HL-60 (cell line): ENCODE measurements around the gene THAP7.
A peak's percentile ranks its signal among the peaks of the same experiment; 100 is the strongest.

Experiments
- DNase-seq, 2 experiments: peaks; one replicate each; pipeline ENCODE4 v3.0.0-alpha.2; 2010 to 2020; ENCODE audit warnings: low read depth in 1 of 2, low spot score in 1 of 2
- H3K27ac ChIP-seq: fragments of 250-450 bp; sonication (Bioruptor Pico); replicated peaks from 2 replicates; pipeline ENCODE4 v1.5.1; 2020; ENCODE audit warnings: mild to moderate bottlenecking, moderate library complexity
- H3K27me3 ChIP-seq: fragments of 250-450 bp; sonication (Bioruptor Pico); 2 replicates; pipeline ENCODE4 v1.5.1; 2021; ENCODE audit warnings: mild to moderate bottlenecking, moderate library complexity; ENCODE audit not compliant: insufficient read depth, poor library complexity, severe bottlenecking
- H3K4me3 ChIP-seq: replicated peaks from 2 replicates; pipeline ENCODE4 v1.5.1; 2011; ENCODE audit warnings: mild to moderate bottlenecking, control low read depth, low read length; ENCODE audit not compliant: insufficient read depth
- GABPA ChIP-seq: IDR thresholded peaks from 2 replicates; pipeline ENCODE4 v1.6.1; 2012; ENCODE audit warnings: low read depth
- POLR2AphosphoS5 ChIP-seq: IDR thresholded peaks from 2 replicates; pipeline ENCODE4 v1.6.1; 2012; ENCODE audit warnings: low read depth
- SPI1 ChIP-seq: IDR thresholded peaks from 2 replicates; pipeline ENCODE4 v1.6.1; 2012; ENCODE audit warnings: low read depth, mild to moderate bottlenecking, borderline replicate concordance
- TF ChIP-seq, protein P1 (sequence below): IDR thresholded peaks from one replicate; pipeline ENCODE4 v1.5.1; 2011; ENCODE audit warnings: low read length, control low read depth, inconsistent platforms; ENCODE audit not compliant: insufficient read depth
- TF ChIP-seq, protein P2 (sequence below): IDR thresholded peaks from 2 replicates; pipeline ENCODE4 v1.6.1; 2012; ENCODE audit warnings: low read depth; ENCODE audit not compliant: insufficient replicate concordance

The THAP7 gene

DNA sequence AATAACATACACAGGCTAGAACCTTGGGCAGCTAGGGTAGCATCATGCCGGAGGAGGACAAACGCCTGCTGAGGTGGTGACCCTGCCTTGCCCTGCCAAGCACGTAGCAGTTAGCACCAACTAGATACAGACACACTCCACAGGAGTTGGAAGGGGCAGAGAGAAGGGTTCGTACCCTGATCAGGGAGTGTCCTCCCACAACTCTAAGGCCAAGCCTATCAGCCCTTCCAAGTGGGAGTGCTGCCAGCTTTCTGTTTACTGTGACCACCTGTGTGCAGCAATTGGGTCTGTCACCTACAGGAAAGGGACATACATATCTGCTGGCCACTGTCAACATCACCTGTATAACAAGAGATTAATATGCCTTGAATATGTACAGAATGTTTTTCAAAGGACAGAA, 1.9 kb upstream of the THAP7 start:
- no peak overlapping the region for H3K4me3 ChIP-seq
- no peak overlapping the region for H3K27ac ChIP-seq
- H3K27me3 ChIP-seq: no peaks in the 10 kb centered on the region
- DNase-seq: no peak
- TF ChIP-seq POLR2AphosphoS5 (no peak), SPI1 (no peak), GABPA (no peak)
- TF ChIP-seq, protein P1, sequence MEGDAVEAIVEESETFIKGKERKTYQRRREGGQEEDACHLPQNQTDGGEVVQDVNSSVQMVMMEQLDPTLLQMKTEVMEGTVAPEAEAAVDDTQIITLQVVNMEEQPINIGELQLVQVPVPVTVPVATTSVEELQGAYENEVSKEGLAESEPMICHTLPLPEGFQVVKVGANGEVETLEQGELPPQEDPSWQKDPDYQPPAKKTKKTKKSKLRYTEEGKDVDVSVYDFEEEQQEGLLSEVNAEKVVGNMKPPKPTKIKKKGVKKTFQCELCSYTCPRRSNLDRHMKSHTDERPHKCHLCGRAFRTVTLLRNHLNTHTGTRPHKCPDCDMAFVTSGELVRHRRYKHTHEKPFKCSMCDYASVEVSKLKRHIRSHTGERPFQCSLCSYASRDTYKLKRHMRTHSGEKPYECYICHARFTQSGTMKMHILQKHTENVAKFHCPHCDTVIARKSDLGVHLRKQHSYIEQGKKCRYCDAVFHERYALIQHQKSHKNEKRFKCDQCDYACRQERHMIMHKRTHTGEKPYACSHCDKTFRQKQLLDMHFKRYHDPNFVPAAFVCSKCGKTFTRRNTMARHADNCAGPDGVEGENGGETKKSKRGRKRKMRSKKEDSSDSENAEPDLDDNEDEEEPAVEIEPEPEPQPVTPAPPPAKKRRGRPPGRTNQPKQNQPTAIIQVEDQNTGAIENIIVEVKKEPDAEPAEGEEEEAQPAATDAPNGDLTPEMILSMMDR: no peak
- TF ChIP-seq, protein P2, sequence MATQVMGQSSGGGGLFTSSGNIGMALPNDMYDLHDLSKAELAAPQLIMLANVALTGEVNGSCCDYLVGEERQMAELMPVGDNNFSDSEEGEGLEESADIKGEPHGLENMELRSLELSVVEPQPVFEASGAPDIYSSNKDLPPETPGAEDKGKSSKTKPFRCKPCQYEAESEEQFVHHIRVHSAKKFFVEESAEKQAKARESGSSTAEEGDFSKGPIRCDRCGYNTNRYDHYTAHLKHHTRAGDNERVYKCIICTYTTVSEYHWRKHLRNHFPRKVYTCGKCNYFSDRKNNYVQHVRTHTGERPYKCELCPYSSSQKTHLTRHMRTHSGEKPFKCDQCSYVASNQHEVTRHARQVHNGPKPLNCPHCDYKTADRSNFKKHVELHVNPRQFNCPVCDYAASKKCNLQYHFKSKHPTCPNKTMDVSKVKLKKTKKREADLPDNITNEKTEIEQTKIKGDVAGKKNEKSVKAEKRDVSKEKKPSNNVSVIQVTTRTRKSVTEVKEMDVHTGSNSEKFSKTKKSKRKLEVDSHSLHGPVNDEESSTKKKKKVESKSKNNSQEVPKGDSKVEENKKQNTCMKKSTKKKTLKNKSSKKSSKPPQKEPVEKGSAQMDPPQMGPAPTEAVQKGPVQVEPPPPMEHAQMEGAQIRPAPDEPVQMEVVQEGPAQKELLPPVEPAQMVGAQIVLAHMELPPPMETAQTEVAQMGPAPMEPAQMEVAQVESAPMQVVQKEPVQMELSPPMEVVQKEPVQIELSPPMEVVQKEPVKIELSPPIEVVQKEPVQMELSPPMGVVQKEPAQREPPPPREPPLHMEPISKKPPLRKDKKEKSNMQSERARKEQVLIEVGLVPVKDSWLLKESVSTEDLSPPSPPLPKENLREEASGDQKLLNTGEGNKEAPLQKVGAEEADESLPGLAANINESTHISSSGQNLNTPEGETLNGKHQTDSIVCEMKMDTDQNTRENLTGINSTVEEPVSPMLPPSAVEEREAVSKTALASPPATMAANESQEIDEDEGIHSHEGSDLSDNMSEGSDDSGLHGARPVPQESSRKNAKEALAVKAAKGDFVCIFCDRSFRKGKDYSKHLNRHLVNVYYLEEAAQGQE: no peak

DNA sequence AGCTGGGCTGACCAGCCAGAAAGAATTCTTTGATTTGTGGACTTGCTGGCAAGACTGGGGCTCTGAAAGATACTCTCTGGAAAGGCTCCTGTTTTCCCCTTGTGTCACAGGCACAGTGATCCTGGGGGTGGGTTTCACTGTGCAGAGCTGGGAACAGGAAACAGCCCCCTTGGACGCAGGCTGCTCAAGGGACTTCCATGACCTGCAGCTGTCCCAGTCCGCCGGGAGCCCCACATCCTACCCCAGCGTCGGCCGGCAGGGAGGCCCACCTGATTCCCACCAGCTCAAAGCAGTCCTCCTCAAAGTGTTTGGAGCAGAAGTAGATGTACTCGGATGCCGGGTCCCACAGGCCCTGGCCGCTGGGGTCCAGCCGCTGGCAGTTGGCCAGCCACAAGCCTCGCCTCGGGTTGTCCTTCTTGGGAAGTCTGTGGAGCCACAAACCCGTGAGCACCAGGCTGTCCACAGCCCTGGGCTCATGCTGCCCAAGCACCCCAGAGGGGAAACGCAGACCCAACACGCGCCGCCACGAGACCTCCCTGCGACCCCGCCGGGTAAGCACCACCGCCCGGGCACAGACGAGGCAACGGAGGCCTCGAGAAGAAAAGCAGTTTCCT, 824 bp downstream of the THAP7 start:
- Histone ChIP-seq H3K4me3 (peak overlapping the region; percentile 68), H3K27me3 (no peaks in the 10 kb centered on the region), H3K27ac (peak overlapping the region; percentile 97)
- TF ChIP-seq POLR2AphosphoS5 (no peak), GABPA (no peak), SPI1 (no peak)
- TF ChIP-seq, protein P2: no peak
- TF ChIP-seq, protein P1: no peak
- no peak for DNase-seq

DNA sequence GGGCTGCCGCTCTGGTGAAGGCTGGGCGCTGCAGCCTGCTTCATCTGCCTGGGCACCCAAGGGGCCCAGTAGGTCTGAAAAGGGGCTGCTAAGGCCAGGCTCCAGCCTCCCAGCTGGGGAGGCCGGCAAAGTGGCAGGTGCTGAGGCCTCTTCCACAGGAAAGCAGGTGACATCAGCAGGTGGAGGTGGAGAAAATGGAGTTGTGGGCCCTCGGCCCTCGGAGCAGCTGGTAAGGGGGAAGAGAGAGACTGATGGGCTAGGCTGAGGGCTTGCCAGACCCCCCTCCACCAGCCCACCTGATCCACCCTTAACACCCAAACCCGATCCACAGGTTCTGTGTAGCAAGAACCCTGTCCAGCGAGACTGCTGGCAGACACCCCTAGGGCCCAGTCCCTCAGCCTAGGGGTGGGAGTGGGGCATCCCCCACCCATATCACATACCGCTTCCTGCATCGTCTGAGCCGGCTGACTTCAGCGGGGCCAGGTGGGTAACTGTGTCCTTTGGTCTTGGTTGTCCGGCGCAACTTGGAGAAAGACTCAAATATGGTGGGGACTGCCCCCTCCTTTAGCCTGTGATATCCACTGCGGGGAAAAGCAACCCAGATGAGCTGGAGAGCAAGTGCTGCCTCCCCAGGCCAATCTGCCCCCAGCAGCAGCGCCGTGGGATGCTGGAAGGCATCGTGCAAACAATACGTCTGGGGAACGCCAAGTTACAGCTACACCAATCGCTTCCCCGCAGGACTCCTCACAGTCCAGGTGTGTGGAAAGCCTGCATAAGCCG, 1.5 kb downstream of the THAP7 start:
- Histone ChIP-seq H3K4me3 (peak overlapping the region; percentile 68), H3K27ac (no peak overlapping the region; the same call in 1 of the 2 replicates), H3K27me3 (no peaks in the 10 kb centered on the region)
- TF ChIP-seq GABPA (no peak), POLR2AphosphoS5 (no peak), SPI1 (no peak)
- TF ChIP-seq, protein P2: no peak
- TF ChIP-seq, protein P1: no peak
- no peak for DNase-seq
